Prostate gland (tissue), 2 donors: ENCODE results near the gene MT1A.

Source experiments
- POLR2A ChIP-seq: fragments of 450-650 bp; IDR thresholded peaks from one replicate; pipeline ENCODE4 v1.6.1; 2016; ENCODE audit warnings: antibody characterized with exemption, mild to moderate bottlenecking
- TF ChIP-seq, protein P1 (sequence below), 4 experiments: fragments of 200-600 bp in 2 of 4; fragments of 450-650 bp in 2 of 4; sonication (generic) in 2 of 4; IDR thresholded peaks; 1 replicate in 3 of 4; 2 replicates in 1 of 4; pipeline ENCODE4 v1.5.1; 2016 to 2019; ENCODE audit warnings: antibody characterized with exemption in 4 of 4, mild to moderate bottlenecking in 2 of 4, moderate library complexity in 2 of 4

DNA sequence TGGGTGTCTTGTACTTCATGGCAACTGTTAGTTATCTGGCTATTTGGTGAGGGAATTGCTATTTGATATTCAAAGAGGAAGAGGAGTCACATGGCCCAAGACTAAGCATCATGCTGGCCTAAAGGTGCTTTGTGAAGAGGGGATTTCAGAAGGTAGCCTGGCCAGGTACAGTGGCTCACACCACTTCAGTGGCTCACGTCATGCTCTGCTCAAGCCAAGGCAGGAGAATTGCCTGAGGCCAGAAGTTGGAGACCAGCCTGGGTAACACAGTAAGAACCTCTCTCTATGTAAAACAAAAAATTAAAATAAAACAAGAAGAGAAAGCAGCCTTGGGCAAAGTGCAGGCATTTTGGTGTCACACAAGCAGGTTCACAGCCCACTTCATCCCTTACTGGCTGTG, 6.8 kb downstream of the MT1A start:
- no peak for TF ChIP-seq POLR2A
- TF ChIP-seq, protein P1, sequence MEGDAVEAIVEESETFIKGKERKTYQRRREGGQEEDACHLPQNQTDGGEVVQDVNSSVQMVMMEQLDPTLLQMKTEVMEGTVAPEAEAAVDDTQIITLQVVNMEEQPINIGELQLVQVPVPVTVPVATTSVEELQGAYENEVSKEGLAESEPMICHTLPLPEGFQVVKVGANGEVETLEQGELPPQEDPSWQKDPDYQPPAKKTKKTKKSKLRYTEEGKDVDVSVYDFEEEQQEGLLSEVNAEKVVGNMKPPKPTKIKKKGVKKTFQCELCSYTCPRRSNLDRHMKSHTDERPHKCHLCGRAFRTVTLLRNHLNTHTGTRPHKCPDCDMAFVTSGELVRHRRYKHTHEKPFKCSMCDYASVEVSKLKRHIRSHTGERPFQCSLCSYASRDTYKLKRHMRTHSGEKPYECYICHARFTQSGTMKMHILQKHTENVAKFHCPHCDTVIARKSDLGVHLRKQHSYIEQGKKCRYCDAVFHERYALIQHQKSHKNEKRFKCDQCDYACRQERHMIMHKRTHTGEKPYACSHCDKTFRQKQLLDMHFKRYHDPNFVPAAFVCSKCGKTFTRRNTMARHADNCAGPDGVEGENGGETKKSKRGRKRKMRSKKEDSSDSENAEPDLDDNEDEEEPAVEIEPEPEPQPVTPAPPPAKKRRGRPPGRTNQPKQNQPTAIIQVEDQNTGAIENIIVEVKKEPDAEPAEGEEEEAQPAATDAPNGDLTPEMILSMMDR (IDR thresholded peaks at IDR 0.05) = no peak
